ENCODE measurements around the gene TRMT1.

- TF ChIP-seq EP300 (IDR thresholded peaks at IDR 0.05; ENCODE audit: borderline replicate concordance) (no peak), EGR1 (IDR thresholded peaks at IDR 0.05) (no peak), MAX (IDR thresholded peaks at IDR 0.05) (no peak), USF1 (IDR thresholded peaks at IDR 0.05) (no peak), YY1 (IDR thresholded peaks at IDR 0.05; ENCODE audit: low read depth) (no peak), FOXM1 (IDR thresholded peaks at IDR 0.05; ENCODE audit: borderline replicate concordance, low read depth) (no peak), TAF1 (IDR thresholded peaks at IDR 0.05; ENCODE audit: low read depth) (no peak), RAD21 (IDR thresholded peaks at IDR 0.05; ENCODE audit: low read depth) (no peak), REST (IDR thresholded peaks at IDR 0.05; ENCODE audit: low read depth) (no peak), TCF12 (IDR thresholded peaks at IDR 0.05; ENCODE audit: low read depth) (no peak), CREB1 (IDR thresholded peaks at IDR 0.05; ENCODE audit: low read depth) (no peak), CEBPB (IDR thresholded peaks at IDR 0.05) (no peak), NFIC (IDR thresholded peaks at IDR 0.05) (no peak)
Observed at GRCh38 chr19:13057147-13057572, 59.4 kb downstream of the TRMT1 start.

Measured in Ishikawa (cell line).